ENCODE measurements around the gene NBPF12. TPM values are rescaled to one million over a fixed set of nuclear protein-coding genes. Genes with fewer than 3 reads are reported as not detected.

The NBPF12 gene, protein sequence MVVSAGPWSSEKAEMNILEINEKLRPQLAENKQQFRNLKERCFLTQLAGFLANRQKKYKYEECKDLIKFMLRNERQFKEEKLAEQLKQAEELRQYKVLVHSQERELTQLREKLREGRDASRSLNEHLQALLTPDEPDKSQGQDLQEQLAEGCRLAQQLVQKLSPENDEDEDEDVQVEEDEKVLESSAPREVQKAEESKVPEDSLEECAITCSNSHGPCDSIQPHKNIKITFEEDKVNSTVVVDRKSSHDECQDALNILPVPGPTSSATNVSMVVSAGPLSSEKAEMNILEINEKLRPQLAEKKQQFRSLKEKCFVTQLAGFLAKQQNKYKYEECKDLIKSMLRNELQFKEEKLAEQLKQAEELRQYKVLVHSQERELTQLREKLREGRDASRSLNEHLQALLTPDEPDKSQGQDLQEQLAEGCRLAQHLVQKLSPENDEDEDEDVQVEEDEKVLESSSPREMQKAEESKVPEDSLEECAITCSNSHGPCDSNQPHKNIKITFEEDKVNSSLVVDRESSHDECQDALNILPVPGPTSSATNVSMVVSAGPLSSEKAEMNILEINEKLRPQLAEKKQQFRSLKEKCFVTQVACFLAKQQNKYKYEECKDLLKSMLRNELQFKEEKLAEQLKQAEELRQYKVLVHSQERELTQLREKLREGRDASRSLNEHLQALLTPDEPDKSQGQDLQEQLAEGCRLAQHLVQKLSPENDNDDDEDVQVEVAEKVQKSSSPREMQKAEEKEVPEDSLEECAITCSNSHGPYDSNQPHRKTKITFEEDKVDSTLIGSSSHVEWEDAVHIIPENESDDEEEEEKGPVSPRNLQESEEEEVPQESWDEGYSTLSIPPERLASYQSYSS (N-terminal part only)
- total RNA-seq: 5.0 and 5.6 TPM in 2 replicates

GRCh38 chr1:146938242-146938902, at the start of gene NBPF12:
Gene NBPF12 (plus strand): TSS chr1:146938324. CDS start chr1:146960144, 21,820 bp downstream.

Other genes starting within 250 kb of the NBPF12 start
- 7.2 and 8.1 TPM in 2 replicates for gene PRKAB2, start 234.1 kb downstream of the NBPF12 start, total RNA-seq